Smooth muscle cell (in vitro differentiated cells): ENCODE data around the gene E2F3. TPM values are rescaled to one million over a fixed set of nuclear protein-coding genes. Genes with fewer than 3 reads are reported as not detected.

Experiments
- DNase-seq: peaks from one replicate; lab custom pipeline; 2025; ENCODE audit not compliant: unreplicated experiment; lab: John Stamatoyannopoulos, UW
- H2AFZ ChIP-seq: fragments of 200-600 bp; sonication (generic); 2 replicates; pipeline ENCODE4 v1.6.0; 2016; ENCODE audit warnings: antibody characterized with exemption, low read depth, mild to moderate bottlenecking
- H3F3A ChIP-seq: fragments of 200-600 bp; sonication (generic); 2 replicates; pipeline ENCODE4 v1.6.0; 2017; ENCODE audit warnings: antibody characterized with exemption, low read depth
- H3K27ac ChIP-seq: fragments of 200-600 bp; sonication (generic); 2 replicates; pipeline ENCODE4 v1.5.1; 2016; ENCODE audit warnings: low read depth, mild to moderate bottlenecking
- H3K27me3 ChIP-seq: fragments of 200-600 bp; sonication (generic); 2 replicates; pipeline ENCODE4 v1.6.1; 2016; ENCODE audit warnings: low read depth, mild to moderate bottlenecking
- H3K36me3 ChIP-seq: fragments of 200-600 bp; sonication (generic); 2 replicates; pipeline ENCODE4 v1.5.1; 2016; ENCODE audit warnings: low read depth
- H3K4me1 ChIP-seq: fragments of 200-600 bp; sonication (generic); 2 replicates; pipeline ENCODE4 v1.5.1; 2016; ENCODE audit warnings: low read depth
- H3K4me2 ChIP-seq: fragments of 200-600 bp; sonication (generic); 2 replicates; pipeline ENCODE4 v1.6.0; 2016; ENCODE audit warnings: mild to moderate bottlenecking
- H3K4me3 ChIP-seq: fragments of 200-600 bp; sonication (generic); 2 replicates; pipeline ENCODE4 v1.5.1; 2016; ENCODE audit warnings: mild to moderate bottlenecking
- H3K79me2 ChIP-seq: fragments of 200-600 bp; sonication (generic); 2 replicates; pipeline ENCODE4 v1.6.0; 2016; ENCODE audit warnings: low read depth, mild to moderate bottlenecking
- H3K9ac ChIP-seq: fragments of 200-600 bp; sonication (generic); 2 replicates; pipeline ENCODE4 v1.6.0; 2016; ENCODE audit warnings: low read depth
- H3K9me3 ChIP-seq: fragments of 200-600 bp; sonication (generic); replicated peaks from 2 replicates; pipeline ENCODE4 v1.5.1; 2016; ENCODE audit warnings: low read depth
- H4K20me1 ChIP-seq: fragments of 200-600 bp; sonication (generic); 2 replicates; pipeline ENCODE4 v1.6.0; 2016; ENCODE audit warnings: low read depth
- CTCF ChIP-seq: fragments of 200-600 bp; sonication (generic); IDR thresholded peaks from 2 replicates; pipeline ENCODE4 v1.5.1; 2017; ENCODE audit warnings: borderline replicate concordance, mild to moderate bottlenecking, antibody characterized with exemption; ENCODE audit not compliant: insufficient read depth, poor library complexity, severe bottlenecking
- WGBS: methylation state at CpG from one replicate; pipeline ENCODE4 v1.1.7; 2016; ENCODE audit warnings: low lambda C conversion rate; 5-methylcytosine and 5-hydroxymethylcytosine counted together
- polyA plus RNA-seq: library from polyadenylated mRNA; unstranded; fragments of >200 nt; fragmentation: Nextera tagmentation; extraction: Ambion mirVana; gene quantifications from 2 replicates; pipeline ENCODE4 v1.2.1, GENCODE V29; 2016
- total RNA-seq: library from RNA; depleted of rRNA; stranded (reverse); fragments of >200 nt; gene quantifications from 2 replicates; pipeline ENCODE4 v1.2.3, GENCODE V29; 2014

The E2F3 gene
- total and polyA plus RNA-seq, 2 experiments from 2014 or later: 7.9 to 12.6 TPM

GRCh38 chr6:20402342-20403069 lies 827 bp downstream of the E2F3 start:
- peak overlapping the region; percentile 62 for H2AFZ ChIP-seq
- DNase-seq: peak; percentile 38
- H3K79me2 ChIP-seq: peaks cover 41% of the 10 kb centered on the region

GRCh38 chr6:20403070-20403765 lies 1.5 kb downstream of the E2F3 start:
- peak overlapping the region; percentile 97 for H3K9ac ChIP-seq
- peaks cover 5% of the 10 kb centered on the region for H3F3A ChIP-seq
- no peaks in the 10 kb centered on the region for H3K27me3 ChIP-seq
- no peak for TF ChIP-seq CTCF
- peak overlapping the region; percentile 92 for H2AFZ ChIP-seq
- peak; percentile 64 for DNase-seq
- H3K4me2 ChIP-seq: peak overlapping the region; percentile 95
- H3K36me3 ChIP-seq: no peaks in the 10 kb centered on the region
- H3K9me3 ChIP-seq: no peaks in the 10 kb centered on the region
- peaks cover 9% of the 10 kb centered on the region for H3K4me1 ChIP-seq
- H3K79me2 ChIP-seq: peaks cover 49% of the 10 kb centered on the region
- peak overlapping the region; percentile 95 for H3K27ac ChIP-seq
- H3K4me3 ChIP-seq: peak overlapping the region; percentile 98
- H4K20me1 ChIP-seq: peaks cover 36% of the 10 kb centered on the region
- 2% methylated on average over 12 of the region's 72 CpGs for WGBS

More at GRCh38 chr6:20402342-20403069, 827 bp downstream of the E2F3 start:
- TF ChIP-seq CTCF: no peak
- Histone ChIP-seq H3K36me3 (no peaks in the 10 kb centered on the region), H3K9ac (peak overlapping the region; percentile 97), H3F3A (peaks cover 5% of the 10 kb centered on the region), H3K4me2 (peak overlapping the region; percentile 95), H4K20me1 (peaks cover 29% of the 10 kb centered on the region), H3K9me3 (no peaks in the 10 kb centered on the region), H3K27ac (peak overlapping the region; percentile 95), H3K27me3 (no peaks in the 10 kb centered on the region), H3K4me1 (peaks cover 9% of the 10 kb centered on the region), H3K4me3 (peak overlapping the region; percentile 98)
- WGBS: 2% methylated on average over 51 of the region's 73 CpGs

GRCh38 chr6:20403766-20404640 lies 2.3 kb downstream of the E2F3 start:
- peak overlapping the region; percentile 98 for H3K4me3 ChIP-seq
- peaks cover 9% of the 10 kb centered on the region for H3K4me1 ChIP-seq
- H2AFZ ChIP-seq: peak overlapping the region; percentile 92
- TF ChIP-seq CTCF: peak; percentile 1
- H3K79me2 ChIP-seq: peaks cover 56% of the 10 kb centered on the region
- H4K20me1 ChIP-seq: peaks cover 44% of the 10 kb centered on the region
- peak overlapping the region; percentile 95 for H3K27ac ChIP-seq
- DNase-seq: no peak
- peak overlapping the region; percentile 97 for H3K9ac ChIP-seq
- H3K9me3 ChIP-seq: no peaks in the 10 kb centered on the region
- peak overlapping the region; percentile 95 for H3K4me2 ChIP-seq
- no peaks in the 10 kb centered on the region for H3K36me3 ChIP-seq
- no peaks in the 10 kb centered on the region for H3K27me3 ChIP-seq
- WGBS: under 1% methylated on average over 17 of the region's 38 CpGs
- H3F3A ChIP-seq: peaks cover 5% of the 10 kb centered on the region
